ENCODE data around the gene CBX3.
"Not testable (repeated sequence)": the region's sequence is repeated elsewhere in the genome, so short reads cannot be mapped to it uniquely, and the experiment has no call there.

Gene CBX3

DNA sequence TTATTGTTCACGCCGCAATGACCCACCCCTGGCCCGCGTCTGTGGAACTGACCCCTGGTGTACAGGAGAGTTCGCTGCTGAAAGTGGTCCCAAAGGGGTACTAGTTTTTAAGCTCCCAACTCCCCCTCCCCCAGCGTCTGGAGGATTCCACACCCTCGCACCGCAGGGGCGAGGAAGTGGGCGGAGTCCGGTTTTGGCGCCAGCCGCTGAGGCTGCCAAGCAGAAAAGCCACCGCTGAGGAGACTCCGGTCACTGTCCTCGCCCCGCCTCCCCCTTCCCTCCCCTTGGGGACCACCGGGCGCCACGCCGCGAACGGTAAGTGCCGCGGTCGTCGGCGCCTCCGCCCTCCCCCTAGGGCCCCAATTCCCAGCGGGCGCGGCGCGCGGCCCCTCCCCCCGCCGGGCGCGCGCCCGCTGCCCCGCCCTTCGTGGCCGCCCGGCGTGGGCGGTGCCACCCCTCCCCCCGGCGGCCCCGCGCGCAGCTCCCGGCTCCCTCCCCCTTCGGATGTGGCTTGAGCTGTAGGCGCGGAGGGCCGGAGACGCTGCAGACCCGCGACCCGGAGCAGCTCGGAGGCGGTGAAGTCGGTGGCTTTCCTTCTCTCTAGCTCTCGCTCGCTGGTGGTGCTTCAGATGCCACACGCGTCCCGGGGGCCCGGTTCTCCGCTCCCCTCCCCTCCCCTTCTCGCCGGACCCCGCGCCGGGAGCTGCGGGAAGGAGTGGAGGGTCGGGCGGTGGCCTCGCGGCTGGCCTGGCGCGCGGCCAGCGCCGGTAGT, at the start of gene CBX3:
TSS of gene CBX3 (plus strand) at position 499 of the 772 bp plus-strand sequence. CDS start 1,254 bp downstream, outside the sequence.
- DNase-seq, result peak; percentile 93

DNA sequence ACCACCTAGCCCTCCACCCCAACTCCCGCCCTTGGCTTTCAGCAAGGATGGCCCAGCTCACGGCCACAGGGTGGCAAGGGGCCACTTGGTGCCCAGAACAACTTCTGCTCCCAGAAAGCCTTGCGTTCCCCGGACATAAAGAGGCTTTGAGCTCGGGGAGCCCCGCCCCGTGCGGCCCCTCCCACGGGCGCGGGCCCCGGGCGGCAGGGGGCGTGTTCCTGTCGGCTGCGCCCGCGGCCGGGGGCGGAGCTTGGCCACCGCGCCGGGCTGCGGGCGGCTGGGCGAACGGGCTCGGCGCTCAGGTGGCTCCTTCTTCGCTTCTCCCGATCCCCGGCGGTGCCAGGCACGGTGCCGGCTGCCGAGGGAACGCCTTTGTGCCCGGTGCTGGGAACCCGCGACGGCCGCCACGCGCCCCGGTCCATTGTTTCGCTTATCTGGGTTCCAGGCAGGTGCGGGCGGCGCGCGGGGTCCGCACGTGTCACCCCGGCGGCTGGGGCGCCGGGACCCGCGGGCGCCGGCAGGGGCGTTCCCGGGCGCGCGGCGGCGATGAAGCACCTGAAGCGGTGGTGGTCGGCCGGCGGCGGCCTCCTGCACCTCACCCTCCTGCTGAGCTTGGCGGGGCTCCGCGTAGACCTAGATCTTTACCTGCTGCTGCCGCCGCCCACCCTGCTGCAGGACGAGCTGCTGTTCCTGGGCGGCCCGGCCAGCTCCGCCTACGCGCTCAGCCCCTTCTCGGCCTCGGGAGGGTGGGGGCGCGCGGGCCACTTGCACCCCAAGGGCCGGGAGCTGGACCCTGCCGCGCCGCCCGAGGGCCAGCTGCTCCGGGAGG, 49.4 kb upstream of the CBX3 start, which contains the start of gene NFE2L3:
TSS of gene NFE2L3 (plus strand) at position 246 of the 829 bp plus-strand sequence. CDS start at position 547, 301 bp downstream.
- DNase-seq, result peak; percentile 86

DNA sequence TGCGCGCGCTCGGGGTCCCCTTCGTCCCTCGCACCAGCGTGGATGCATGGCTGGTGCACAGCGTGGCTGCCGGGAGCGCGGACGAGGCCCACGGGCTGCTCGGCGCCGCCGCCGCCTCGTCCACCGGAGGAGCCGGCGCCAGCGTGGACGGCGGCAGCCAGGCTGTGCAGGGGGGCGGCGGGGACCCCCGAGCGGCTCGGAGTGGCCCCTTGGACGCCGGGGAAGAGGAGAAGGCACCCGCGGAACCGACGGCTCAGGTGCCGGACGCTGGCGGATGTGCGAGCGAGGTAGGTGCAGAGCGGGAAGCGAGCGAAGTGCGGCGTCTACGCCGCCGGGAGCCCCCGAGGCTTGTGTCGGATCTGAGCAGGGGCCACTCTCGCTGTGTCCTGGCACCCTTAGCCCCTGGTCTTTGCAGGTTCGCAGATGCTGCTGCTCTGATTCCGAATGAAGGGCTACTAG, 48.7 kb upstream of the CBX3 start:
- not testable (repeated sequence) for DNase-seq

DNA sequence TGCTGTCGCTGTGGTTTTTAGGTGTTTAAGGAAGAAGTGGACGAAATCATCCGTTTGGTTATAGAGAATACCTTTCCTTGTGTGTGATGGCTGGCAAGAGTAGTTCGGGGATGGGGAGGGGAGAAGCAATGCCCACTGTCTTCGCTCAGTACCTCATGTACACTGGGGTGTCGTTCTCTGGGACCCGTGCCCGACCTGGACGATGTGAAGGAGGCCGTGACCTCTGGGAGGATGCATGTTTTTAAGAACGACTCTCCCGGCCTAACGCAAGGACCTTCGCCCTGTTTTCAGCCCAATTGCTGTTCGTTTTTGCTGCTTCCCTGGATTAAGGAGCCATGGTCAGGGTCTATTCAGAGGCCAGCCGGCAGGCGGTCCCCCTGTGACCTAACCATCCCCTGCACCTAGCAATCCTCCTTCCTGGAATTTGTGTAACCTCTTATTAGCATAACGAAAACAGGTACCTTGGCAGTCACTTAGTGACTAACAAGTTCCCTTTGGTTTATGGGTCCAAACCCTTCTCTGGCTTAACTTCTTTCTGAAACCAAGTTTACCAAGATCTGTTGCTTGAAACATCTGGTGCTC, 48.2 kb upstream of the CBX3 start:
- no peak for DNase-seq

DNA sequence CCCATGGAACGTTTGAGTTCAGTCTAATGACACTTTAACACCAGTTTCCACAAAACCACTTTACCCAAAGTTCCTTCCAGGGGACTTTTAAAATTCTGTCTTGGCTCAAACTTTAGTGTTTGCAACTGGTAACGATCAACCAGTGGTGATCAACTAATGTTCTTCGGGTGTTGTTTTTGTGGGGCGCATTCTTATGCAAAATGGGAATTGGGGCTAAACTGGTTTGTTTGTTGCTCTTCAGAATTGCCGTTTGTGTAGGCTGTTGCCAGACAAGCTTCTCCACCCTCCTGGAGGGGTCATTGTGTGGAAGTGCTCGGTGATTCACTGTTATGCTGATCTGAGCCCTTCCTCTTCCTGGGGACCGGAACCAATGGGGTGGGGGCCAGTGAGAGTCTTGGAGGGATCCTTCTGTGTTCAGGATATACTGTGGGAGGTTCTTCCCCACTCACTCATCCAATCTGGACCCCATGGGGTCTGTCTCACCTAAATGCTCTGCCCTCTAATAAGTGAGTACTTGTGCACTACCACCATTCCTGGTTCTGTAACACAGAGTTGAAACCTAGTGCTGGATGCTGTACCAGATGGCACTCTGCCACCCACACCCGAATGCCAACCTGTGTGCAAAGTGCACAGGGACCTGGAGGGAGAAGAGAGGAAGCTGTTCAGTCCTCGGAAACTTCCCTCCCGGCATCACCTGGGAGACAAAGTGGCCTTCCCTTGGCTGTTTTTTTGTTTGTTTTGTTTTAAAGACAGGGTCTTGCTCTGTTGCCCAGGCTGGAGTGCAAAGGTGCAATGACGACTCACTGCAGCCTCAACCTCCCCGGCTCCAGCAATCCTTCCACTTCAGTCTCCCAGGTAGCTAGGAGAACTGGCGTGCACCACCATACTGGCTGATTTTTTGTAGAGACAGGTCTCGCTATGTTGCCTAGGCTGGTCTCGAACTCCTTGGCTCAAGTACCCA, 47.4 kb upstream of the CBX3 start:
- DNase-seq, result peak; percentile 41

DNA sequence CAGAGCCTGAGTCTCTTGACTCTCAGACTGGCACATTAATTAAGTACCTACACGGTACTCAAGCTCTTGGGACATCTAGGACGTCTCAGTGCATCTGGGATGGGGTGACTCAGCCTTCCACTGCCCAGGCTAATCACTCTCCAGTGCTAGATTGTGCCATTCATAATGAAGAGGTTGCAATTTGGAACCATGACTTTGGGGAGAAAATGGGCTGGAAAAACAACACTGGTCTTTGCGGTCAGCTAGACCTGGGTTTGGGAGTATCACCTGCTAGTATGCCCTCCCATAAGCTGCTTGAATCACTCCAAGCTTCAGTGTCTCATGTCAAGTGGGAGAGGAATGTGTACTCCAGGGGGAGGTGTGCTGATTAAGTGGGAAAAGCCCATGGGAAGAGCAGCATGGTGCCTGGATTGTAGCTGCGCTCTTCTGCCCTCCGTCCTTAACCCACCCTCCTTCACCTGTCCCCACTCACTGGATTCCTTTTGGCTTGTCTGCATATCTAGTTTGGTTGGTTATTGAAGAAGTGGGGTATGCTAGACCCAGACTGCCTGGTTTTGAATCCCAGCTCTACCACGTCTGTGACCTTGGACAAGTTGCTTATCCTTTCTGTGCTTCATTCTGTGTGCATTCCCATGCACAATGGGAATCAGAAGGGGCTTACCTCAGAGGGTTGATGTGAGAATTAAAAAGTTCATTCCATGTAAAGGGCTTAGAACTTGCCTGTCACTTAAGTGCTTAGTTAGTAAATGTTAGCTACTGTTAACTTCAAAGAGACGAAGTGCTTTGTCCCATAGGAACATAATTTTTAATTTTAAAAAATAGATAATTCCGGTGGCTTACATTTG, 45.8 kb upstream of the CBX3 start:
- DNase-seq, result no peak

DNA sequence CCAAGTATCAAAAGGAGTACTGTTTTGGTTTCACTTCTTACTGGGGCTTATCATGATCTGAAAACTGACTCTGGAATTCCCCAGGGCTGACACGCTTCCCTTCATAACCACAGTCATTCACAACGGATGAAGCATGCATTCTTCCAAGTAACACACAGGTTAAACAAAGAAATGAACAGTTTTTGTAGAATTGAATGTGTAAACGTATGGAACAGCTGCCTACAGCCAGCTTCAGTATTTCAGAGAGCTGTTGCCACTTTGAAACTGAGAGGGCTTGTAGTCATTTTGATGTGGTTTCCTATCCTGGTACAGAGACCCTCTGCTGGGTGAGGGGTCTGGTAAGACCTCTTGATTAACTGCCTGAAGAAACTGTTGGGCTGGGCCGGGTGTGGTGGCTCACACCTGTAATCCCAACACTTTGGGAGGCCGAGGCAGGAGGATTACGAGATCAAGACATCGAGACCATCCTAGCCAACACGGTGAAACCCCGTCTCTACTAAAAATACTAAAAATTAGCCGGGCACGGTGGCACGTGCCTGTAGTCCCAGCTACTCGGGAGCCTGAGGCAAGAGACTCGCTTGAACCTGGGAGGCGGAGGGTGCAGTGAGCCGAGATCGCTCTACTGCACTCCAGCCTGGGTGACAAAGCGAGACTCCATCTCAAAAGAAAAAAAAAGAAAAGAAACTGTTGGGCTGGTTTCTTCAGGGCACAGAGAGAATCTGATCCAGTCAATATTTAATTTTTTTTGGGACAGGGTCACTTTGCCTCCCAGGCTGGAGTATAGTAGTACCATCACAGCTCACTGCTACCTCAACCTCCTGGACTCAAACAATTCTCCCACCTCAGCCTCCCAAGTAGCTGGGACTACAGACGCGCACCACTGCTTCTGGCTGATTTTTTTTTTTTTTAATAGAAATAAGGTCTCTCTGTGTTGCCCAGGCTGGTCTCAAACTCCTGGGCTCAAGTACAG, 44.8 kb upstream of the CBX3 start:
- DNase-seq, result peak; percentile 65

DNA sequence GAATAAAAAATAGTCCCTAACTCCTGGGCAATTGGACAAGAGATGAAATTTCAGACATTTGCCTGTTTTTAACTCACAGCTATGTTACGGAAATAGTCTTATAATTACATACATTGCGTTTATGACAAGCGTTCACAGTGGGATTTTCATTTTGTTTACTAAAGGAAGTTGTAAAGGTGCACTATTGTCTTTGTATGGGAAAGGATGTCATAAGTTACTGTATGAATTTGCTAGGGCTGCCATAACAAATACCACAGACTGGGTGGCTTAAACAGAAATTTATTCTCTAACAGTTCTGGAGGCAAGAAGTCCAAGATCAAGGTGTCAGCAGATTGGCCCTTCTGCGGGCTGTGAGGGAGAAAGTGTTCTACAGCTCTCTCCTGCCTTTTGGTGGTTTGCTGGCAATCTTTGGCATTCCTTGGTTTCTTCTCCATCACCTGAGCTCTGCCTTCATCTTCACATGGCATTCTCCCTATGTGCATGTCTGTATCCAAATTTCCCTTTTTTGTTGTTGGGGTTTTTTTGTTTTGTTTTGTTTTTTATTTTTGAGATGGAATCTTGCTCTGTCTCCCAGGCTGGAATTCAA, 43.9 kb upstream of the CBX3 start:
- DNase-seq, result no peak

DNA sequence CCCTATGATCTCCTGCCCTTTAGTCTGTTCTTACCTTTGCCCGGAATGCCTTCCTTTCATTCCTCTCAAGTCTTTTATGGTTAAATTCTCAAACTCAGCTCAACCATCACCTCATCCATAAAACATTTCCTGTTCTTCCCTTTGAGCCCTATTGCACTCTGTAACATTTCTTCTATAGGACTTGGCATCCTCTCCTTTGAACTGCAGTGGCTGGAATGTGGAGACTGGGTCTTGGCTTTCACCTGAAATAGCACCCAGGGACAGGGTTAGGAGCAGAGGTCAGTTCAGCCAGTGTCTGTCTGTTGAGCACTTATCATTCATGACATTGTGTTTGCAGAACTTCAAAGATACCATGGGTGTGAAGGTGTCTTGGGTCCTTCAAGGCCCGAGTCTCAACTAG, 42.3 kb upstream of the CBX3 start:
- no peak for DNase-seq

DNA sequence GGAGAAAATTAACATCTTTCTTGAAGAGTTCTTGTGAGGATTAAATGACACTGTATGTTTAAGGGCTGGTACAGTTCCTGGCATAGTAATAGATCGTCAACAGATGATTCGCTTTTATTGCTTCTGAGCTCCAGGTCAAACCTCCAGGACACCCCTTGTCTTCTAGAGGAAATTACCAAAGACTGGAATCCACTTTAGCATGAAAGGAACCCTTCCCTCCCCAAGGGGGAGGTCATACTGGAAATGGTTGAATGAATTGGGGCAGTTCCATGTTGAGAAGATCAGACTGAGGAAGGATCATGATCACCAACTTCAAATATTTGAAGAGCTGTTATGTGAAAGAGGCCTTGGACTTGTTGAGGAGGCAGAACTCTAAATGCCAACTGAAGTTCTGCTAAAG, 40.6 kb upstream of the CBX3 start:
- DNase-seq, result no peak

DNA sequence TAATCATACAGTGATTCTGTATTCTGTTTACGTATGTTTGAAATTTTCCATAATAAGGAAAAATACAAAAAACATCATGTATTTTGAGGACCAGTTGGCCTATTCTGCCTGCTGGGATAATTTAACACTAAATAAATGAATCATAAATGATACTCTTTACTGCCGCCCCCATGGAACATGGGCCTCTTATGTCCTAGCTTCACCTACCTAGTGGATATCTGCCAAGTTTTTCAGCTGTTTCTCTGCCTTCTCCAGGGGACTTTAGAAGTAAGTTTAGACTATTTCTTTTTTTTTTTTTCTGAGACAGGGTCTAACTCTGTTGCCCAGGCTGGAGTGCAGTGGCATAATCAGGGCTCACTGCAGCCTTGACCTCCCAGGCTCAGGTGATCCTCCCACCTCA, 39.1 kb upstream of the CBX3 start:
- no peak for DNase-seq

DNA sequence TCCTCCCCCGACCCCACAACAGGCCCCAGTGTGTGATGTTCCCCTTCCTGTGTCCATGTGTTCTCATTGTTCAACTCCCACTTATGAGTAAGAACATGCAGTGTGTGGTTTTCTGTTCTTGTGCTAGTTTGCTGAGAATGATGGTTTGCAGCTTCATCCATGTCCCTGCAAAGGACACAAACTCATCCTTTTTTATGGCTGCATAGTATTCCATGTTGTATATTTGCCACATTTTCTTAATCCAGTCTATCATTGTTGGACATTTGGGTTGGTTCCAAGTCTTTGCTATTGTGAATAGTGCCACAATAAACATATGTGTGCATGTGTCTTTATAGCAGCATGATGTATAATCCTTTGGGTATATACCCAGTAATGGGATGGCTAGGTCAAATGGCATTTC, 37.7 kb upstream of the CBX3 start:
- DNase-seq, result not testable (repeated sequence)

DNA sequence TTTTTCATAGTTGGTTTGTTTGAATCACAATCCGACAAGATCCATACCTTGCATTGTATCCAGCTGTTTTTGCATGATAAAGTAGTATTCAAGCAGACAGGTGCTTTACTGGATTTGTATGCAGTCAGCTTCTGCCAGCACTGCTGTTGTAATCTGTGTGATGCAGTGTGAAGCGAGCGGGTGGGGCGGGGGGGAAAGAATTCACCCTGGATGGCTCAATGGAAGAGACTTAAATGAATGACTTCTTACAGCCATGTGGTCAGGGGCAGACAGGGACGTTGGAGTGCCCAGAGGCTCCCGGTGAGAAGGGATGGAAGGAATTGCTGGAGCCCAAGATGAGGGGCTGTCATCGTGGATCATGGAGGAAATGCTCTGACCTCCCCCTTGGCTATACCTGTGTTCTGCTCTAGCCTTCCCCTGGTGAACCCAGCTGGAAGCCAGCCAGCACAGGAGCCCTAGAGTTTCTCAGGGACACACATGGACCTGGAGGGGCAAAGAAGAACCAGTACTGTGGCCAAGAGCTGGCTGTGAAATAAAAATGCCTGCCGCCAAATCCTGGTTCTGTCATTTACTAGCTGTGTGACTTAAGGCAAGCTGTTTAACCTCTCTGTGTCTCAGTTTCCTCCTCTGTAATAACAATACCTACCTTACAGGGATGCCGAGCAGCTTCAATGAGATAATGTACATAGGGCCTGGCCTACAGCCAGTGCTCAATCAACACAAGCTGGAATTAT, 35.4 kb upstream of the CBX3 start:
- DNase-seq, result no peak

DNA sequence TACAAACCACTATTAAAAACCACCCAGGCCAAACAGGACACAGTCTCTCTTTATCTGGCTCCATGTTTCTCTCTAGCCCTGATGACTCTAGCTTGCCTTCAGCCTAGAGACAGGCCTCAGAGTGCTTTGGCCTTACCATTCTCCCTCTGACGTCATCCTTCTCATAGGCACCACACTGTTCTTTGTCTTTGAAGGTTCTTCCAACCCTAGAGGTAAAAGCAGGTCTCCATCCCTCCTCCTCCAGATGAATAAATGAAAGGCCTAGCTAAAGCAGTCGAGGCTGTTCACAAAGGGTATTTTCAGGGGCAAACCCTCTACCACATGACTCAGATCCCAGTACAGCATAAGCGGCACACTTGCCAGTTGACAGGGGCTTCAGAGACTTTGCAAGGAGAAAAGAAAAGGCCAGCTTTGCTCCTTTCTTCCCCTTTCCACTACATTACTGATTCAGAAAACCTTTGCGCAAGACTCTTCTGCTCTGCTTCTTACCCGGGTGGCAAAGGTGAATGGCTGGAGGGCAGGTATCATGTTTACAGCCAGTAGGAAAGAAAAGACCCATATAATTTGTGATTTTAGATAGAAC, 34.8 kb upstream of the CBX3 start:
- no peak for DNase-seq

DNA sequence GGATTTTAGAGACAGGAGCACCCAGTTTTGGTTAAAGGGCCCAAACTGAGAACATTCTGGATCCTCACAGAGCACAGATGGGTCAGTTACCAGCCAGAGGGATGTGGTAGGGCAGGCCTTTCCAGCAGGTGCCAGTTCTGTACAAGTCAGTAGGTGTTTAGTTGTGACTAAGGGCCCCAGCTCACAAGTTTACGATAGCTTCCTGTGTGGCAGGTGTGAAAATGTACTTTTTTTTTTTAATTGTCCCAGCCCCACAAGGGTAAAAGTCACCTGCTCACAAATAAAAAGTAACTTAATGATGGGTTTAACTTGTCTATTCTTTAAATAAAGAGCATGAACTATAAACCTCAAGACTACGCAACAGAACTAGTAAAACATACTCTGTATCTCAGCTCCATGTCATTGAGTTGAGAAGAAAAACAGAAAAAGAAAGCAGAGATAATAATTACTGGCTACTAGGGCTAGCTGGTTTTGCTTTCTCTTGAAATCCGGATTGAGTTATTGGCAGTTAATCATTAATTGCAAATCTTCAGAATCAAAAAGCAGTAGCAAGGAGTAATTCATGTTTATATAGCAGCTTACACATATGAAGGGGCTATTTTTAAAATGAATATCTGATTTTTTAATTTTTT, 34.1 kb upstream of the CBX3 start:
- DNase-seq, result no peak

DNA sequence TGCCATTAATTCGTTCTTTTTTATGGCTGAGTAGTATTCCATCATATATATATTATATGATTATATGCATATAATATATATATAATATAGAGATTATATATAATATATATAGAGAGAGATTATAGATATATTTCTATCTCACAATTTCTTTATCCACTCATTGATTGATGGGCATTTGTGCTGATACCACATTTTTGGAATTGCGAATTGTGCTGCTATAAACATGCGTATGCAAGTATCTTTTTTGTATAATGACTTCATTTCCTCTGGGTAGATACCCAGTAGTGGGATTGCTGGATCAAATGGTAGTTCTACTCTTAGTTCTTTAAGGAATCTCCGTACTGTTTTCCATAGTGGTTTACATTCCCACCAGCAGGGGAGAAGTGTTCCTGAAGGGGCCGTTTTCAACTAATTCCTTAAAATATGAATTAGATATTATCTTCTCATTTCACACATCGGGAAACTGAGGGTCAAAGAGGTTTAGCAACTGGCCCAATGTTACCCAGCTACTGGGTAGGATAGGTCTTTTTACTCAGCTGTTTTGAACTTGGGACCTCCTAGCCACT, 33.0 kb upstream of the CBX3 start:
- no peak for DNase-seq

DNA sequence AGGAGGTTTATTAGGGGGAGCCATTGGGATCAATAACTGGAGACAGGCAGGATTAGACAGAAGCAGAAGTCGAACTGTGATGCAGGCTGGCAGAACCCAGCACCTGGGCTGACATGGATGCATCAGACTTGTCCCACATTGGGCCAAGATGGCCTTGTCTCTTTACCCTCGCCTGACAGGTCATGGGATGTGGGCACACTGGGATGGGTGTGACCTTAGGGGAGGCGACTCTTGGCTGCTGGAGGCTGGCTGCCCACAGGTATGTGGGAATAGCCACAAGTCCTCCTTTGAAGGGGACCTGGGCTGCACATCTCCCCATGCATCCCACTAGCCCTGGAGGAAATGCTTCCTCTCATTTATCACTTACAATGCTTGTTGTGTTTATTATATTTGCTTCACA, 32.3 kb upstream of the CBX3 start:
- DNase-seq, result no peak

DNA sequence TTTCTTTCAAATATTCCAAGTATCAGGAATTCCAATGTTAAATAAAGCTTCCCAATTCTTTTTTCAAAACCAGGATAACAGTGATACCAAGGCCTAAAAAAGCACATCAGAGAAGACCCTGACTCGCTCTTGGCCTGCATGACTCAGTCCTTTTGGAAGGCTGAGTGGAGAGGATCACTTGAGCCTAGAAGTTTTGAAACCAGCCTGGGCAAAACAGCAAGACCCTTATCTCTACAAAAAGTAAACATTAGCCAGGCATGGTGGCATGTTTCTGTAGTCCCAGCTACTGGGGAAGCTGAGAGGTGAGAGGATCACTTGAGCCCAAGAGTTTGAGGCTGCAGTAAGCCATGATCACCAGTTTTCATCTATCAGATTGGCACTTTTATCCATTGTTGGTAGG, 30.9 kb upstream of the CBX3 start:
- no peak for DNase-seq
